ENCODE data around the gene PDZRN4.
A peak's percentile ranks its signal among the peaks of the same experiment; 100 is the strongest.

Gene PDZRN4

DNA sequence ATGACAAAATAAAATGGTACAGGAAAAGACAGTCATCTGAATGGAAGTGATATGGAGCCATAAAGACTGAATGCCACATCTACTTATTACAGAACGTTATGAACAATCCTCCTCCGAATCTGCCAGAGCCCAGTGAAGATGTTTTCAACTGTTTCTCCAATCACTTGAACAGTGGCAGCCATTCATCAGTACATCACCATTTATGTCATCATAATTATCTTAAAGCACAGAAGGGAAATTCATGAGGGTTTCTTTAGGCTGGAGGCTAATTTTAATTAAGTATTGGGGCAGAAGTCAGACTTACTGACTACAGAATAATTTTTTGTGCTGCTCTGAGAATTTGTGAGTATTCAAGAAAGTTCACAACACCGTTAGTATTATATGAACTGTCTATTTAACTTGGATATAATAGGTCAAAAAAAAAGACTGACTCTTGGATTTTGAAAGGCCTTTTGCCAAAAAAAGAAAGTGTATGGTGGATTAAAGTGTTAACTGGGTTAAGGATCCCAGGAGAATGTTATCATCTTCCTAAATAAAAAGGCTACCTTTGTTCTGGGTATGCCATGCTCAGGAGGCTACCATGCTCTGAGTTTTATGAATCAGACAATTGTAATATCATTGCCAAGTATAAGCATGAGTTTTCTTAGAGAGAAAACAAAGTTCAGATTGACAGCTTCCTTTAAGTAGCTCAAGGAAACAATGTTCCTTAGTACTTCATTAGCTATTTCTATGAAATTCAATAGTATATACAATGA, 40.1 kb downstream of the PDZRN4 start:
- no peaks in the 10 kb centered on the region for H3K9me2 ChIP-seq (replicated peaks; ENCODE audit: low read depth, low read length)
- peaks cover 54% of the 10 kb centered on the region for H3K4me1 ChIP-seq (ENCODE audit: insufficient read depth, low read length, poor library complexity, severe bottlenecking)
- H3K79me2 ChIP-seq (ENCODE audit: insufficient read depth, low read length): no peaks in the 10 kb centered on the region
- no peak overlapping the region for H3K4me3 ChIP-seq (ENCODE audit: low read length, poor library complexity, severe bottlenecking)
- no peaks in the 10 kb centered on the region for H3K9me3 ChIP-seq (ENCODE audit: insufficient read depth, low read depth, low read length)
- peak overlapping the region; percentile 12 for H3K9ac ChIP-seq (ENCODE audit: low read depth, low read length, poor library complexity, severe bottlenecking)
- peaks cover 3% of the 10 kb centered on the region; the same call in 1 of the 2 replicates for H3F3A ChIP-seq (ENCODE audit: low read depth)
- no peaks in the 10 kb centered on the region for H4K20me1 ChIP-seq (ENCODE audit: insufficient read depth, low read length, poor library complexity, severe bottlenecking)
- no peaks in the 10 kb centered on the region for H3K36me3 ChIP-seq (ENCODE audit: insufficient read depth, low read length)
- peak overlapping the region; percentile 74 for H2AFZ ChIP-seq (ENCODE audit: low read length)
- H3K4me2 ChIP-seq (ENCODE audit: low read depth, low read length, poor library complexity, severe bottlenecking): peak overlapping the region; percentile 41
- no peaks in the 10 kb centered on the region for H3K27me3 ChIP-seq (ENCODE audit: insufficient read depth, low read length, poor library complexity, severe bottlenecking)
- TF ChIP-seq, protein P1, sequence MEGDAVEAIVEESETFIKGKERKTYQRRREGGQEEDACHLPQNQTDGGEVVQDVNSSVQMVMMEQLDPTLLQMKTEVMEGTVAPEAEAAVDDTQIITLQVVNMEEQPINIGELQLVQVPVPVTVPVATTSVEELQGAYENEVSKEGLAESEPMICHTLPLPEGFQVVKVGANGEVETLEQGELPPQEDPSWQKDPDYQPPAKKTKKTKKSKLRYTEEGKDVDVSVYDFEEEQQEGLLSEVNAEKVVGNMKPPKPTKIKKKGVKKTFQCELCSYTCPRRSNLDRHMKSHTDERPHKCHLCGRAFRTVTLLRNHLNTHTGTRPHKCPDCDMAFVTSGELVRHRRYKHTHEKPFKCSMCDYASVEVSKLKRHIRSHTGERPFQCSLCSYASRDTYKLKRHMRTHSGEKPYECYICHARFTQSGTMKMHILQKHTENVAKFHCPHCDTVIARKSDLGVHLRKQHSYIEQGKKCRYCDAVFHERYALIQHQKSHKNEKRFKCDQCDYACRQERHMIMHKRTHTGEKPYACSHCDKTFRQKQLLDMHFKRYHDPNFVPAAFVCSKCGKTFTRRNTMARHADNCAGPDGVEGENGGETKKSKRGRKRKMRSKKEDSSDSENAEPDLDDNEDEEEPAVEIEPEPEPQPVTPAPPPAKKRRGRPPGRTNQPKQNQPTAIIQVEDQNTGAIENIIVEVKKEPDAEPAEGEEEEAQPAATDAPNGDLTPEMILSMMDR (conservative IDR thresholded peaks at IDR 0.05; ENCODE audit: low read length): no peak
- TF ChIP-seq EZH2phosphoT487 (IDR thresholded peaks at IDR 0.05; ENCODE audit: borderline replicate concordance): no peak

DNA sequence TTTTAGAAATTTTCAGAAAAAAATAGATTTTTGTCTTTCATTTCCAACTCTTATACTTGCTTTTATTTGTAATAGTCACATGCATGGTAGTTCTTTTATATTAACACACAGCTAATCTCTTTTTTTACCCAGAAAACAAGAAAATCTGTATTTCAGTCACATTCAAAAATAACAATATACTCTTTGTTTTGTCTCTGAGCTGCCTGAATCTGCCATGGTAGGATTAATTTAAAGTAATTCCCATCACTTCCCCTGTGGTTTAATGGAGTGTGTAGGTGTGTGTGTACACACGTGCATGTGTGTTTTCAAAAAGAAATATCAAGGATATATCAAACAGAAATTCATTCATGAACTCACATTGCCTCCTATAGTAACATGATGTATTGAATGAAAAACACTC, 42.6 kb downstream of the PDZRN4 start:
- Histone ChIP-seq H3K4me3 (ENCODE audit: low read length, poor library complexity, severe bottlenecking) (no peak overlapping the region), H2AFZ (ENCODE audit: low read length) (no peak overlapping the region), H3K4me2 (ENCODE audit: low read depth, low read length, poor library complexity, severe bottlenecking) (no peak overlapping the region), H3K27me3 (ENCODE audit: insufficient read depth, low read length, poor library complexity, severe bottlenecking) (no peaks in the 10 kb centered on the region), H3K9me3 (ENCODE audit: insufficient read depth, low read depth, low read length) (no peaks in the 10 kb centered on the region), H3K4me1 (ENCODE audit: insufficient read depth, low read length, poor library complexity, severe bottlenecking) (peaks cover 41% of the 10 kb centered on the region), H3F3A (ENCODE audit: low read depth) (no peaks in the 10 kb centered on the region), H3K36me3 (ENCODE audit: insufficient read depth, low read length) (no peaks in the 10 kb centered on the region), H3K79me2 (ENCODE audit: insufficient read depth, low read length) (no peaks in the 10 kb centered on the region), H4K20me1 (ENCODE audit: insufficient read depth, low read length, poor library complexity, severe bottlenecking) (no peaks in the 10 kb centered on the region), H3K9me2 (replicated peaks; ENCODE audit: low read depth, low read length) (no peaks in the 10 kb centered on the region), H3K9ac (ENCODE audit: low read depth, low read length, poor library complexity, severe bottlenecking) (no peak overlapping the region)
- TF ChIP-seq EZH2phosphoT487 (IDR thresholded peaks at IDR 0.05; ENCODE audit: borderline replicate concordance): no peak
- TF ChIP-seq, protein P1 (conservative IDR thresholded peaks at IDR 0.05; ENCODE audit: low read length): no peak

DNA sequence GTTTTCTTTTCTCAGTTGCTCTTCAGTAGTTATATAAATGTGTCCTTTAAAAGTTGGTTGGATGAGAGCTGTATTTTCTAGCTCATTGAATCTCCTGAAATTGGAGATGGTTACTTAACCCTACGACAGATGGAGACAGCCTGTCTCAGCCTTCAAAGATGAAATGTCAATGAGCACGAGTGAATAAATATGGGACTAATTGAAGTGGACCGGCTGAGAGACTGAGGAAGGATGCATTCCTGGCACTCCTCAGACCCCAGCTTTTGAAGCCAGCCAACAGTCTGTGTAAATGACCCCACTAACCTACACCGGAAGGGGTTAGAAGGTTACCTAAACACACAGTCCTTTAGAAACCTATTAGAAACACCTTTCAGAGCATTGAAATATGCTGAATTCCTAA, 46.6 kb downstream of the PDZRN4 start:
- Histone ChIP-seq H2AFZ (ENCODE audit: low read length) (peak overlapping the region; percentile 13; the same call in 1 of the 2 replicates), H3K4me2 (ENCODE audit: low read depth, low read length, poor library complexity, severe bottlenecking) (no peak overlapping the region), H3K4me1 (ENCODE audit: insufficient read depth, low read length, poor library complexity, severe bottlenecking) (peaks cover 24% of the 10 kb centered on the region), H3K9me3 (ENCODE audit: insufficient read depth, low read depth, low read length) (no peaks in the 10 kb centered on the region), H3K27me3 (ENCODE audit: insufficient read depth, low read length, poor library complexity, severe bottlenecking) (no peaks in the 10 kb centered on the region), H3K9me2 (replicated peaks; ENCODE audit: low read depth, low read length) (no peaks in the 10 kb centered on the region), H3K36me3 (ENCODE audit: insufficient read depth, low read length) (no peaks in the 10 kb centered on the region), H3F3A (ENCODE audit: low read depth) (no peaks in the 10 kb centered on the region), H3K4me3 (ENCODE audit: low read length, poor library complexity, severe bottlenecking) (no peak overlapping the region), H3K79me2 (ENCODE audit: insufficient read depth, low read length) (no peaks in the 10 kb centered on the region), H3K9ac (ENCODE audit: low read depth, low read length, poor library complexity, severe bottlenecking) (no peak overlapping the region), H4K20me1 (ENCODE audit: insufficient read depth, low read length, poor library complexity, severe bottlenecking) (no peaks in the 10 kb centered on the region)
- no peak for TF ChIP-seq EZH2phosphoT487 (IDR thresholded peaks at IDR 0.05; ENCODE audit: borderline replicate concordance)
- TF ChIP-seq, protein P1 (conservative IDR thresholded peaks at IDR 0.05; ENCODE audit: low read length): no peak
